Measurements from ENCODE around the gene SIRT7. TPM values are rescaled to one million over a fixed set of nuclear protein-coding genes. Genes with fewer than 3 reads are reported as not detected.
A peak's percentile ranks its signal among the peaks of the same experiment; 100 is the strongest.

SIRT7 gene
- total RNA-seq, 6 donors from 2014 or later: 35.7 to 87.0 (median 39.7) TPM

GRCh38 chr17:81934098-81934757, 16.3 kb upstream of the SIRT7 start:
- no peak overlapping the region for H3K27ac ChIP-seq
- no peak for ATAC-seq (ENCODE audit: low FRiP score in 2 of 2)
- H3K36me3 ChIP-seq: no peaks in the 10 kb centered on the region
- no peaks in the 10 kb centered on the region for H3K27me3 ChIP-seq
- 85 to 92% methylated on average over 13 to 15 of the region's 23 CpGs for WGBS, 2 donors
- peaks cover 14 to 36% (median 24%) of the 10 kb centered on the region in 4 donors for H3K4me1 ChIP-seq
- no peaks in the 10 kb centered on the region for H3K9me3 ChIP-seq
- peak in 1 of 2 donors; percentile 71 for DNase-seq
- no peak for TF ChIP-seq CTCF (IDR thresholded peaks at IDR 0.05)
- no peak for TF ChIP-seq POLR2AphosphoS5 (IDR thresholded peaks at IDR 0.05)
- TF ChIP-seq POLR2A (IDR thresholded peaks at IDR 0.05): no peak
- no peak for TF ChIP-seq EP300 (IDR thresholded peaks at IDR 0.05)
- H3K4me3 ChIP-seq: no peak overlapping the region

- peaks cover 0 to 5% (median 1%) of the 10 kb centered on the region in 4 donors for H3K27me3 ChIP-seq
- WGBS, 2 donors: 87 to 94% methylated on average over 11 to 14 of the region's 14 CpGs
- H3K9me3 ChIP-seq: no peaks in the 10 kb centered on the region
- TF ChIP-seq CTCF (IDR thresholded peaks at IDR 0.05) (no peak), POLR2AphosphoS5 (IDR thresholded peaks at IDR 0.05) (no peak), POLR2A (IDR thresholded peaks at IDR 0.05) (no peak), EP300 (IDR thresholded peaks at IDR 0.05) (no peak)
- no peak overlapping the region for H3K4me3 ChIP-seq
- H3K36me3 ChIP-seq: no peaks in the 10 kb centered on the region
- ATAC-seq (ENCODE audit: low FRiP score in 2 of 2) (no peak), DNase-seq (peak in 1 of 2 donors; percentile 48)
- no peak overlapping the region for H3K27ac ChIP-seq
- peaks cover 14 to 39% (median 31%) of the 10 kb centered on the region in 4 donors for H3K4me1 ChIP-seq
Measured at GRCh38 chr17:81933178-81933699, 15.3 kb upstream of the SIRT7 start.

GRCh38 chr17:81932333-81932983, 14.5 kb upstream of the SIRT7 start:
- Histone ChIP-seq H3K27ac (no peak overlapping the region), H3K4me1 (peaks cover 8 to 41% (median 31%) of the 10 kb centered on the region in 4 donors), H3K27me3 (peaks cover 0 to 10% (median 1%) of the 10 kb centered on the region in 4 donors), H3K4me3 (no peak overlapping the region), H3K9me3 (no peaks in the 10 kb centered on the region), H3K36me3 (no peaks in the 10 kb centered on the region)
- no peak for ATAC-seq (ENCODE audit: low FRiP score in 2 of 2)
- TF ChIP-seq POLR2AphosphoS5 (IDR thresholded peaks at IDR 0.05): no peak
- no peak for TF ChIP-seq POLR2A (IDR thresholded peaks at IDR 0.05)
- no peak for TF ChIP-seq EP300 (IDR thresholded peaks at IDR 0.05)
- no peak for TF ChIP-seq CTCF (IDR thresholded peaks at IDR 0.05)
- DNase-seq: peak in 1 of 2 donors; percentile 47
- WGBS, 2 donors: 79 to 92% methylated on average over 4 to 9 of the region's 9 CpGs

- no peak for TF ChIP-seq POLR2A (IDR thresholded peaks at IDR 0.05)
- no peak for ATAC-seq (ENCODE audit: low FRiP score in 2 of 2)
- 39 to 41% methylated on average over 14 of the region's 15 CpGs for WGBS, 2 donors
- Histone ChIP-seq H3K4me1 (peaks cover 3 to 33% (median 26%) of the 10 kb centered on the region in 4 donors), H3K9me3 (no peaks in the 10 kb centered on the region), H3K27me3 (peaks cover 0 to 10% (median 1%) of the 10 kb centered on the region in 4 donors), H3K4me3 (no peak overlapping the region), H3K27ac (no peak overlapping the region), H3K36me3 (no peaks in the 10 kb centered on the region)
- peak in 1 of 2 donors; percentile 34 for DNase-seq
Measured at GRCh38 chr17:81931557-81932332, 13.8 kb upstream of the SIRT7 start.

GRCh38 chr17:81931189-81931556, 13.2 kb upstream of the SIRT7 start:
- DNase-seq: peak in 1 of 2 donors; percentile 65
- H3K4me3 ChIP-seq: no peak overlapping the region
- peaks cover 0 to 10% (median 1%) of the 10 kb centered on the region in 4 donors for H3K27me3 ChIP-seq
- WGBS, 2 donors: 69 to 72% methylated on average over 13 of the region's 13 CpGs
- TF ChIP-seq EP300 (IDR thresholded peaks at IDR 0.05) (no peak), POLR2A (IDR thresholded peaks at IDR 0.05) (no peak), CTCF (IDR thresholded peaks at IDR 0.05) (no peak), POLR2AphosphoS5 (IDR thresholded peaks at IDR 0.05) (no peak)
- H3K9me3 ChIP-seq: no peaks in the 10 kb centered on the region
- ATAC-seq (ENCODE audit: low FRiP score in 2 of 2): no peak
- H3K36me3 ChIP-seq: no peaks in the 10 kb centered on the region
- H3K4me1 ChIP-seq: peaks cover 1 to 33% (median 24%) of the 10 kb centered on the region in 4 donors
- H3K27ac ChIP-seq: no peak overlapping the region

All from upper lobe of left lung (tissue), 6 donors.